SK-N-SH treated with all-trans-retinoic acid at 6 μM for 48 hours (cell line): ENCODE measurements around the gene HDGF.

ENCODE experiments used
- ATAC-seq: fragments of 200-7000 bp; cut with Tn5 transposase; 3 replicates; pipeline ENCODE4 v1.9.1; 2020; ENCODE audit warnings: mild to moderate bottlenecking, moderate library complexity
- ARNTL ChIP-seq: fragments of 450-650 bp; formaldehyde crosslinking; IDR thresholded peaks from 2 replicates; pipeline ENCODE4 v1.5.0; 2020; ENCODE audit warnings: low read depth, mild to moderate bottlenecking, moderate library complexity, borderline replicate concordance
- BACH2 ChIP-seq: fragments of 250-450 bp; sonication (Bioruptor Pico); IDR thresholded peaks from 2 replicates; pipeline ENCODE4 v1.9.0; 2021; ENCODE audit warnings: mild to moderate bottlenecking, borderline replicate concordance
- CREB5 ChIP-seq: fragments of 250-450 bp; sonication (Bioruptor Pico); IDR thresholded peaks from 2 replicates; pipeline ENCODE4 v1.5.1; 2020; ENCODE audit warnings: low read depth, mild to moderate bottlenecking, moderate library complexity
- CSDC2 ChIP-seq: fragments of 250-450 bp; sonication (Bioruptor Pico); IDR thresholded peaks from 2 replicates; pipeline ENCODE4 v1.5.0; 2020; ENCODE audit warnings: mild to moderate bottlenecking, moderate library complexity
- ESRRG ChIP-seq: fragments of 250-450 bp; sonication (Bioruptor Pico); IDR thresholded peaks from 2 replicates; pipeline ENCODE4 v1.6.1; 2021; ENCODE audit warnings: mild to moderate bottlenecking
- GLIS3 ChIP-seq: fragments of 250-450 bp; sonication (Bioruptor Pico); IDR thresholded peaks from 2 replicates; pipeline ENCODE4 v1.5.0; 2020; ENCODE audit warnings: mild to moderate bottlenecking, moderate library complexity
- ISL1 ChIP-seq: fragments of 250-450 bp; sonication (Bioruptor Pico); IDR thresholded peaks from 2 replicates; pipeline ENCODE4 v2.1.2; 2022; ENCODE audit warnings: mild to moderate bottlenecking, moderate library complexity
- OSR1 ChIP-seq: fragments of 250-450 bp; sonication (Bioruptor Pico); IDR thresholded peaks from 2 replicates; pipeline ENCODE4 v1.8.0; 2022; ENCODE audit warnings: moderate library complexity, mild to moderate bottlenecking, inconsistent platforms
- PATZ1 ChIP-seq: fragments of 250-450 bp; sonication (Bioruptor Pico); IDR thresholded peaks from 2 replicates; pipeline ENCODE4 v1.8.0; 2020; ENCODE audit warnings: mild to moderate bottlenecking, moderate library complexity, borderline replicate concordance
- PPARA ChIP-seq: fragments of 250-450 bp; sonication (Bioruptor Pico); IDR thresholded peaks from 2 replicates; pipeline ENCODE4 v1.5.0; 2020; ENCODE audit warnings: mild to moderate bottlenecking, borderline replicate concordance
- RARB ChIP-seq: fragments of 250-450 bp; sonication (Bioruptor Pico); IDR thresholded peaks from 2 replicates; pipeline ENCODE4 v1.8.0; 2021; ENCODE audit warnings: mild to moderate bottlenecking, moderate library complexity
- SNAI2 ChIP-seq: fragments of 250-450 bp; sonication (Bioruptor Pico); IDR thresholded peaks from 2 replicates; pipeline ENCODE4 v1.5.0; 2020; ENCODE audit warnings: mild to moderate bottlenecking, moderate library complexity
- TCF4 ChIP-seq: fragments of 250-450 bp; sonication (Bioruptor Pico); IDR thresholded peaks from 2 replicates; pipeline ENCODE4 v1.8.0; 2021; ENCODE audit warnings: mild to moderate bottlenecking, moderate library complexity, borderline replicate concordance
- TOX ChIP-seq: fragments of 250-450 bp; sonication (Bioruptor Pico); IDR thresholded peaks from 2 replicates; pipeline ENCODE4 v1.8.0; 2021; ENCODE audit warnings: mild to moderate bottlenecking, moderate library complexity, borderline replicate concordance
- TSHZ2 ChIP-seq: fragments of 250-450 bp; sonication (Bioruptor Pico); IDR thresholded peaks from 2 replicates; pipeline ENCODE4 v1.5.0; 2020; ENCODE audit warnings: mild to moderate bottlenecking, moderate library complexity
- ZC3H10 ChIP-seq: fragments of 250-450 bp; sonication (Bioruptor Pico); IDR thresholded peaks from 2 replicates; pipeline ENCODE4 v1.5.1; 2021; ENCODE audit warnings: mild to moderate bottlenecking, moderate library complexity
- ZFP3 ChIP-seq: fragments of 250-450 bp; sonication (Bioruptor Pico); IDR thresholded peaks from 2 replicates; pipeline ENCODE4 v1.5.0; 2020; ENCODE audit warnings: mild to moderate bottlenecking, moderate library complexity
- ZFP30 ChIP-seq: fragments of 450-650 bp; formaldehyde crosslinking; IDR thresholded peaks from 2 replicates; pipeline ENCODE4 v1.5.0; 2022; ENCODE audit warnings: mild to moderate bottlenecking, moderate library complexity
- ZNF565 ChIP-seq: fragments of 450-650 bp; formaldehyde crosslinking; conservative IDR thresholded peaks from 2 replicates; pipeline ENCODE4 v1.5.0; 2020; ENCODE audit warnings: low read depth, mild to moderate bottlenecking, moderate library complexity
- ZNF70 ChIP-seq: fragments of 450-650 bp; formaldehyde crosslinking; IDR thresholded peaks from 2 replicates; pipeline ENCODE4 v1.5.0; 2020; ENCODE audit warnings: mild to moderate bottlenecking, moderate library complexity
- ZNF8 ChIP-seq: fragments of 450-650 bp; formaldehyde crosslinking; IDR thresholded peaks from 2 replicates; pipeline ENCODE4 v1.5.0; 2020; ENCODE audit warnings: mild to moderate bottlenecking, moderate library complexity
- TF ChIP-seq, protein P1 (sequence below): fragments of 250-450 bp; sonication (Bioruptor Pico); IDR thresholded peaks from 2 replicates; pipeline ENCODE4 v1.8.0; 2021; ENCODE audit warnings: low read depth, mild to moderate bottlenecking, moderate library complexity, borderline replicate concordance

The HDGF gene

GRCh38 chr1:156796340-156797097, 45.0 kb upstream of the HDGF start:
- no peak for ATAC-seq
- no peak for TF ChIP-seq ZNF565 (CRISPR knock-in tag)
- TF ChIP-seq TSHZ2 (CRISPR knock-in tag): no peak
- TF ChIP-seq ZFP30 (CRISPR knock-in tag): no peak
- TF ChIP-seq ZNF70 (CRISPR knock-in tag): no peak
- no peak for TF ChIP-seq ZNF8 (CRISPR knock-in tag)
- TF ChIP-seq PATZ1 (CRISPR knock-in tag): no peak
- TF ChIP-seq, protein P1, sequence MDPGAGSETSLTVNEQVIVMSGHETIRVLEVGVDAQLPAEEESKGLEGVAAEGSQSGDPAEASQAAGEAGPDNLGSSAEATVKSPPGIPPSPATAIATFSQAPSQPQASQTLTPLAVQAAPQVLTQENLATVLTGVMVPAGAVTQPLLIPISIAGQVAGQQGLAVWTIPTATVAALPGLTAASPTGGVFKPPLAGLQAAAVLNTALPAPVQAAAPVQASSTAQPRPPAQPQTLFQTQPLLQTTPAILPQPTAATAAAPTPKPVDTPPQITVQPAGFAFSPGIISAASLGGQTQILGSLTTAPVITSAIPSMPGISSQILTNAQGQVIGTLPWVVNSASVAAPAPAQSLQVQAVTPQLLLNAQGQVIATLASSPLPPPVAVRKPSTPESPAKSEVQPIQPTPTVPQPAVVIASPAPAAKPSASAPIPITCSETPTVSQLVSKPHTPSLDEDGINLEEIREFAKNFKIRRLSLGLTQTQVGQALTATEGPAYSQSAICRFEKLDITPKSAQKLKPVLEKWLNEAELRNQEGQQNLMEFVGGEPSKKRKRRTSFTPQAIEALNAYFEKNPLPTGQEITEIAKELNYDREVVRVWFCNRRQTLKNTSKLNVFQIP (CRISPR knock-in tag): no peak
- TF ChIP-seq BACH2 (CRISPR knock-in tag): no peak
- no peak for TF ChIP-seq CSDC2 (CRISPR knock-in tag)
- TF ChIP-seq TCF4: no peak
- no peak for TF ChIP-seq OSR1 (CRISPR knock-in tag)
- TF ChIP-seq SNAI2 (CRISPR knock-in tag): no peak
- no peak for TF ChIP-seq ZC3H10 (CRISPR knock-in tag)
- TF ChIP-seq ZFP3 (CRISPR knock-in tag): no peak
- TF ChIP-seq TOX (CRISPR knock-in tag): no peak
- no peak for TF ChIP-seq GLIS3 (CRISPR knock-in tag)
- no peak for TF ChIP-seq RARB (CRISPR knock-in tag)
- no peak for TF ChIP-seq CREB5 (CRISPR knock-in tag)
- TF ChIP-seq, all 23 proteins: peak for 0

- no peak for ATAC-seq
- TF ChIP-seq CREB5 (CRISPR knock-in tag) (no peak), ZFP3 (CRISPR knock-in tag) (no peak), CSDC2 (CRISPR knock-in tag) (no peak), ISL1 (CRISPR knock-in tag) (no peak), GLIS3 (CRISPR knock-in tag) (no peak), ZFP30 (CRISPR knock-in tag) (no peak), ZNF8 (CRISPR knock-in tag) (no peak), ZC3H10 (CRISPR knock-in tag) (no peak)
- TF ChIP-seq, all 23 proteins: peak for 0
Observed at GRCh38 chr1:156795787-156796186, 44.3 kb upstream of the HDGF start.

- ATAC-seq: no peak
- TF ChIP-seq ZNF8 (CRISPR knock-in tag) (no peak), ZFP3 (CRISPR knock-in tag) (no peak), CREB5 (CRISPR knock-in tag) (no peak), TSHZ2 (CRISPR knock-in tag) (no peak), PPARA (CRISPR knock-in tag) (no peak), ZNF565 (CRISPR knock-in tag) (no peak), SNAI2 (CRISPR knock-in tag) (no peak), ARNTL (no peak), ESRRG (CRISPR knock-in tag) (no peak), BACH2 (CRISPR knock-in tag) (no peak), ZFP30 (CRISPR knock-in tag) (no peak), CSDC2 (CRISPR knock-in tag) (no peak), RARB (CRISPR knock-in tag) (no peak)
Observed at GRCh38 chr1:156795374-156795733, 43.9 kb upstream of the HDGF start.
